Kasumi-1 (cell line): ENCODE measurements around the gene CCDC90B.

Source experiments
- DNase-seq, 2 experiments: peaks; one replicate each; lab custom pipeline; 2025; lab: John Stamatoyannopoulos, UW

Gene CCDC90B

GRCh38 chr11:83235825-83236224 lies 50.3 kb downstream of the CCDC90B start:
- no peak for DNase-seq

GRCh38 chr11:83223457-83223856 lies 62.7 kb downstream of the CCDC90B start:
- no peak for DNase-seq

GRCh38 chr11:83222499-83222898 lies 63.7 kb downstream of the CCDC90B start:
- no peak for DNase-seq

- DNase-seq = no peak
These were observed 64.5 kb downstream of the CCDC90B start for GRCh38 chr11:83221694-83222093.

GRCh38 chr11:83220260-83220659 lies 65.9 kb downstream of the CCDC90B start:
- DNase-seq = no peak

- no peak for DNase-seq
These were observed 67.1 kb downstream of the CCDC90B start for GRCh38 chr11:83219095-83219494.
